Measurements from ENCODE around the gene MEGF9.

- no peak for TF ChIP-seq CTCF (IDR thresholded peaks at IDR 0.05; ENCODE audit: low read length)
- no peak for TF ChIP-seq EZH2 (IDR thresholded peaks at IDR 0.05; ENCODE audit: borderline replicate concordance, low read length)
Measured at GRCh38 chr9:120701248-120701647, 13.0 kb downstream of the MEGF9 start.

Data from OCI-LY1 (cell line).